Cardiac muscle cell (in vitro differentiated cells and primary cell): ENCODE measurements around the gene CREB3L4. TPM values are rescaled to one million over a fixed set of nuclear protein-coding genes. Genes with fewer than 3 reads are reported as not detected.

ENCODE experiments used
- DNase-seq, 2 donors: peaks; one replicate each; pipeline versions ENCODE4 v3.0.0 to v3.0.0-alpha.2; 2010 to 2017; ENCODE audit warnings: low read depth in 1 of 2, low spot score in 1 of 2
- H3K27ac ChIP-seq: fragments of 200-600 bp; sonication (generic); 2 replicates; pipeline ENCODE4 v1.5.1; 2016
- H3K27me3 ChIP-seq: fragments of 200-600 bp; sonication (generic); 2 replicates; pipeline ENCODE4 v1.6.0; 2016; ENCODE audit warnings: control low read depth
- H3K36me3 ChIP-seq: fragments of 200-600 bp; sonication (generic); 2 replicates; pipeline ENCODE4 v1.5.1; 2016; ENCODE audit warnings: control low read depth
- H3K4me1 ChIP-seq: fragments of 200-600 bp; sonication (generic); 2 replicates; pipeline ENCODE4 v1.8.1; 2017; ENCODE audit warnings: low read depth, mild to moderate bottlenecking, mixed run types
- H3K4me3 ChIP-seq: fragments of 200-600 bp; sonication (generic); 2 replicates; pipeline ENCODE4 v1.5.1; 2016; ENCODE audit warnings: mild to moderate bottlenecking
- H3K9me3 ChIP-seq: fragments of 200-600 bp; sonication (generic); 2 replicates; pipeline ENCODE4 v1.5.1; 2017; ENCODE audit warnings: low read depth, mild to moderate bottlenecking, control low read depth
- polyA plus RNA-seq: library from polyadenylated mRNA; unstranded; fragments of >200 nt; fragmentation: Nextera tagmentation; extraction: Ambion mirVana; gene quantifications from 2 replicates; pipeline ENCODE4 v1.2.1, GENCODE V29; 2016
- total RNA-seq: library from RNA; depleted of rRNA; stranded (reverse); fragments of >200 nt; gene quantifications from 2 replicates; pipeline ENCODE4 v1.2.3, GENCODE V29; 2016
- TF ChIP-seq, protein P1 (sequence below): IDR thresholded peaks from 2 replicates; pipeline ENCODE4 v1.5.1; 2012; ENCODE audit warnings: low read depth, mild to moderate bottlenecking, low read length

The CREB3L4 gene
- total and polyA plus RNA-seq, 2 experiments from 2014 or later: 25.3 to 49.5 TPM

DNA sequence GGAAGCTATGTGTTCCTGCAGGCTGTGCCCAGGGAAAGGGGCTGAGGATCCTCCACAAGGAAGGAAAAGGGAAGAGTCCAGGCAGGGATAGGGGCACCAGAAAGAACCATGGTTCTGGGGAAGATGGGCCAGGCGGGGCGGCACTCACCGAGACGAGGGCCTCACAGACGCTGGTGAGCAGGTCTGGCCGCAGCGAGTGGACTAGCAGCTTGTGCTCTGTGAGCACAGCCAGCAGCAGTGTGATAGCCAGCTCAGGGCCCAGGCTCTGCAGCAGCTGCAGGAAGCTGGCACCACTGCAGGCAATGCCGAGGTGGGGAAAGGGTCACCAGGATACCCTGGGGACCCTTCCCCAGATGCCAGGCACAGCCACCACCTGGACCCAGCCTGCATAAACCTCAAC lies 26.9 kb upstream of the CREB3L4 start:
- no peak overlapping the region for H3K4me3 ChIP-seq
- peaks cover 33% of the 10 kb centered on the region for H3K36me3 ChIP-seq
- DNase-seq: no peak

DNA sequence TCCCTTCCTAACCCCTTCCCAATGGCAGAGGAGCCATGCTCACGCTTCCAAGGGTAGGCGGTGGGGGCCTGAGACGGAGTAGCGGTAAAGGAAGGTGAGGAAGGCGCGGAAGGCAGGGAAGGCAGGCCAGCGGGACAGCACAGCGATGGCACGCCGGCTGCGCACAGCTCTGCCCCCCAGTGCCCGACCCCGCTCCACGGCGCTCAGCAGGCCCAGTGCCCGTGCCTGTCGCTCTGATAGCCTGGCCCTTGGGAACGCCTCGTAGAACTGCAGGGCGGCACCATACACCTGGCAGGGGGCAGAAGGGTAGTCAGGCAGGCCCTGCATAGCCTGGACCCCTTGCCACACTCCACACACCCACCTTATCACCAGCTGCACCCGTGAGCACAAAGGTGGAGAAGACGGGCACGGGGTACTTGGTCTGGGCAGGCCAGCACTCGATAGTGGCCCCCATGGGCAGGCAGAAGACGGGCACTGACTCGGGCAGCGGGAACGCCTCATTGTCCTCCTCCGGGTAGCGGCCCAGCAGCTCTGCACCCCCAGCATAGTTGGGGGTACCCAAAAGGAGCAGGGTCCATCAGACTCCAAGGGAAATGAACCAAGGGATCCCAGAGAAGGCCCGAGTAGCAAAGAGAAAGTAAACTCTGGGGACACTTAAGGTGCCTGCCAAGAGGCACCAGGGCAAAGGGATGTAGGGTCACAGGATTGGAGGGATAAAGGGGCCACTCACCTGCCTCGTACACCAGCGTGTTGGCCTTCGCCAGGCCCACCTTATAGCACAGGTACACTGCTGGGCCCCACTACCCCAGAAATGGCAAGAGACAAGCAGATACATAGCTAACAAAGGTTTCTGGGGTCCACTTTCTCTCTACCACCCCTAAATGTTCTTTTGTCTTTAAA lies 25.6 kb upstream of the CREB3L4 start:
- H3K36me3 ChIP-seq: peaks cover 19% of the 10 kb centered on the region
- H3K9me3 ChIP-seq: no peaks in the 10 kb centered on the region
- DNase-seq: no peak
- H3K4me3 ChIP-seq: no peak overlapping the region
- H3K27ac ChIP-seq: no peak overlapping the region
- peaks cover 5% of the 10 kb centered on the region for H3K4me1 ChIP-seq
- H3K27me3 ChIP-seq: no peaks in the 10 kb centered on the region
- TF ChIP-seq, protein P1, sequence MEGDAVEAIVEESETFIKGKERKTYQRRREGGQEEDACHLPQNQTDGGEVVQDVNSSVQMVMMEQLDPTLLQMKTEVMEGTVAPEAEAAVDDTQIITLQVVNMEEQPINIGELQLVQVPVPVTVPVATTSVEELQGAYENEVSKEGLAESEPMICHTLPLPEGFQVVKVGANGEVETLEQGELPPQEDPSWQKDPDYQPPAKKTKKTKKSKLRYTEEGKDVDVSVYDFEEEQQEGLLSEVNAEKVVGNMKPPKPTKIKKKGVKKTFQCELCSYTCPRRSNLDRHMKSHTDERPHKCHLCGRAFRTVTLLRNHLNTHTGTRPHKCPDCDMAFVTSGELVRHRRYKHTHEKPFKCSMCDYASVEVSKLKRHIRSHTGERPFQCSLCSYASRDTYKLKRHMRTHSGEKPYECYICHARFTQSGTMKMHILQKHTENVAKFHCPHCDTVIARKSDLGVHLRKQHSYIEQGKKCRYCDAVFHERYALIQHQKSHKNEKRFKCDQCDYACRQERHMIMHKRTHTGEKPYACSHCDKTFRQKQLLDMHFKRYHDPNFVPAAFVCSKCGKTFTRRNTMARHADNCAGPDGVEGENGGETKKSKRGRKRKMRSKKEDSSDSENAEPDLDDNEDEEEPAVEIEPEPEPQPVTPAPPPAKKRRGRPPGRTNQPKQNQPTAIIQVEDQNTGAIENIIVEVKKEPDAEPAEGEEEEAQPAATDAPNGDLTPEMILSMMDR: no peak

More for the DNA sequence above, 26.9 kb upstream of the CREB3L4 start:
- H3K4me1 ChIP-seq: peaks cover 5% of the 10 kb centered on the region
- H3K27me3 ChIP-seq: no peaks in the 10 kb centered on the region
- H3K27ac ChIP-seq: no peak overlapping the region
- TF ChIP-seq, protein P1: no peak
- H3K9me3 ChIP-seq: no peaks in the 10 kb centered on the region

DNA sequence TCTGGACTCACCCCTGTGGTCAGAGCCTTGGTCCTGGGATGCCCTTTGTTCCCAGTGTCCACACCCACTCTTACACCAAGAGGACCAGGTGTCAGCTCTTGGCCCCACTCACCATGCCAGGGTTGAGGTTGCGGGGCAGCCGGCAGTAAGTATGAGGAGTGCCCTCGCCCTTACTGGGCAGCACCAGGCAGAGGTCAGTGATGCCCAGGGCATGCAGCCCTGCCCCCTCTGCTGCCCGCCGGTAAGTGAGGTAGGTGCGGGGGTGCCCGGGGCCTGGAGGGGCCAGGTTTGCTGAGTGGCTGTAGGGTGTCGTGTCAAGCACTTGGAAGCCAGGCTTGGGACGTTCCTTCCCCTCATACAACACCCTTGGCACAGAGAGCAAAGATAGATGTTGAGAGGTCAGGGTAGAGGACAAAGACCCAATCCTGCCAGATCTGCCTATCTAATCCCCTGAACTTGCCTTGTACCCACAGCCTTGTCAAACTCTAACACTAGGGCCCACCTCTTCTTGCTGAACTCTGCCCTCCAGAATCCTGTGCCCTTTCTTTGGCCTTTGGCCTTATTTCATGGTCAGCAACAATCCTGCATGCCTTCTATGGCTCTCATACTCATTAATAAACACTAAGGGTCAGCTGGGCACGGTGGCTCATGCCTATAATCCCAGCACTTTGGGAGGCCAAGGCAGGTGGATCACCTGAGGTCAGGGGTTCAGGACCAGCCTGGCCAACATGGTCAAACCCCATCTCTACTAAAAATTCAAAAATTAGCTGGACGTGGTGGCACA lies 24.7 kb upstream of the CREB3L4 start:
- DNase-seq: no peak
- Histone ChIP-seq H3K27me3 (no peaks in the 10 kb centered on the region), H3K4me3 (no peak overlapping the region), H3K36me3 (peaks cover 14% of the 10 kb centered on the region), H3K9me3 (no peaks in the 10 kb centered on the region), H3K27ac (no peak overlapping the region), H3K4me1 (peaks cover 5% of the 10 kb centered on the region)
- TF ChIP-seq, protein P1: no peak

DNA sequence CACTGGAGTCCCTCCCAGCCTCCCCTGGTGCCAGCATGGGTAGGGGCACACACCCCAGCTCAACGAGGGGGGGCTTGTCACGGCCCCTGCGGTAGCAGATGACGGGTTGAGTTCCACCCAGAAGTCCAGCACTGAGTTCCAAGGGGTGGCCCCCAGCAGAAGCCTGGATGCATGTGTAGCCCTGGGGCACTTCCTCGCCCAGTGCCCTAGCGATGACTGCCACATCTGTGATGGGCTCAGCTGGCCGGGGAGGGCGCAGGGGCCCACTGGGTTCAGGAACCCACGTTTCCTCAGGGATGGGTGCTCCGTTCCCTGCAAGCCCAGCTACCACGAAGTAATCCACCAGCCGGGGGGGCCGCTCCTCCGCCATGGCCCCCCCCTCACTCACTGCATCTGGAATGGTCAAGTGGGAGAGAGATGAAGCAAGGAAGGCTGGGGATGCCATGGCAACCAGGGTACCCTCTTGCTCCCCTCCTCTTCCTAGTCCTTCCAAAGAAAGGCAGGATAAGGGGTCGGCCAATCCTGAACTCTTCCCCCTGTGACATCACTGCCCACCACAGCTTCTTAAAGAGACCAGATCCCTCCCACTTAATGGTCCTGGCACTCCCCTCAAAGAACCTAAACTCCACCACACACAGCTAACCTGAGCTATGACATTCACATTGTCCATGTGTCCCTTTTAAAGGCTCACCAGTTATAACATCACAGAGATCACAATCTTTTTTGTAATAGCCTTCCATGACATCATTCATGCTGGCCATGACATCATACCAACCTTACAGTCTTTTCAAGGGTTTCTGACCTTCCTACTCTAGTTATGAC lies 23.5 kb upstream of the CREB3L4 start:
- Histone ChIP-seq H3K4me3 (no peak overlapping the region), H3K27me3 (no peaks in the 10 kb centered on the region), H3K27ac (no peak overlapping the region), H3K36me3 (peaks cover 23% of the 10 kb centered on the region), H3K9me3 (no peaks in the 10 kb centered on the region), H3K4me1 (peaks cover 5% of the 10 kb centered on the region)
- TF ChIP-seq, protein P1: no peak
- no peak for DNase-seq

DNA sequence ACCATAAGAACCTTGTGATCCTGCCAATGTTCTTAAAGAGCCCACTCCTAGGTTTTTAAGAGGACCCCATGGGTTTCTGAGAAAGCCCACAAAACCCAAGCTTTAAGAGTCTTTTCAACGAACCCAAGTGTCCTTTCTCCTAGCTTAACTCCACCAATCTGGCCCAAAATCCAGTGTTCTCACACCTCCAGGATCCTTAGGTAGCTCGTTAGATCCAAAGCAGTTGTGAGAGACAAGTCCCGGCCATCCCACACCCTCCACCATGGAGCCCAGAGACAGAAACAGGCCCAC lies 22.9 kb upstream of the CREB3L4 start:
- TF ChIP-seq, protein P1: no peak
- peaks cover 5% of the 10 kb centered on the region for H3K4me1 ChIP-seq
- H3K9me3 ChIP-seq: no peaks in the 10 kb centered on the region
- peak overlapping the region; percentile 99 for H3K4me3 ChIP-seq
- H3K27me3 ChIP-seq: no peaks in the 10 kb centered on the region
- DNase-seq: no peak
- peaks cover 26% of the 10 kb centered on the region for H3K36me3 ChIP-seq
- peak overlapping the region; percentile 90 for H3K27ac ChIP-seq
